ENCODE results near the gene OTUB1. TPM values are rescaled to one million over a fixed set of nuclear protein-coding genes. Genes with fewer than 3 reads are reported as not detected.

The OTUB1 gene
- total and polyA plus RNA-seq, 2 of the 13 experiments (the other 11 are each of a cell fraction or from before 2014, with no cell fraction given): 58.8 to 130 TPM

- TF ChIP-seq ZNF713 (CRISPR knock-in tag; IDR thresholded peaks at IDR 0.05) (no peak), CENPBD1 (CRISPR knock-in tag; IDR thresholded peaks at IDR 0.05; ENCODE audit: borderline replicate concordance, low read depth) (no peak), IRX3 (CRISPR knock-in tag; IDR thresholded peaks at IDR 0.05; ENCODE audit: borderline replicate concordance, low read depth) (no peak), SOX13 (IDR thresholded peaks at IDR 0.05) (no peak), SOX13 (CRISPR knock-in tag; conservative IDR thresholded peaks at IDR 0.05 in 1 of 2, IDR thresholded peaks at IDR 0.05 in 1 of 2) (no peak; a peak in 1 of 4 replicates), ZMAT3 (CRISPR knock-in tag; conservative IDR thresholded peaks at IDR 0.05) (peak; percentile 21; the same call in 1 of the 2 replicates), ZBTB21 (CRISPR knock-in tag; IDR thresholded peaks at IDR 0.05) (no peak), HBP1 (CRISPR knock-in tag; IDR thresholded peaks at IDR 0.05; ENCODE audit: low read depth) (0 out of 2 replicates have a peak, but pooled peaks have one; percentile 44), NCOA1 (CRISPR knock-in tag; IDR thresholded peaks at IDR 0.05) (no peak), E2F2 (CRISPR knock-in tag; IDR thresholded peaks at IDR 0.05; ENCODE audit: borderline replicate concordance) (no peak), ZNF615 (CRISPR knock-in tag; IDR thresholded peaks at IDR 0.05; ENCODE audit: borderline replicate concordance) (no peak), HMG20A (CRISPR knock-in tag; IDR thresholded peaks at IDR 0.05; ENCODE audit: borderline replicate concordance) (no peak), ZNF274 (CRISPR knock-in tag; IDR thresholded peaks at IDR 0.05) (no peak), ZNF441 (CRISPR knock-in tag; IDR thresholded peaks at IDR 0.05; ENCODE audit: borderline replicate concordance) (no peak), JUNB (CRISPR knock-in tag; IDR thresholded peaks at IDR 0.05; ENCODE audit: borderline replicate concordance) (no peak), SUZ12 (IDR thresholded peaks at IDR 0.05; ENCODE audit: low read depth, low read length) (no peak), RNF219 (CRISPR knock-in tag; IDR thresholded peaks at IDR 0.05) (no peak), ZNF30 (CRISPR knock-in tag; IDR thresholded peaks at IDR 0.05) (no peak)
- TF ChIP-seq, protein P1, sequence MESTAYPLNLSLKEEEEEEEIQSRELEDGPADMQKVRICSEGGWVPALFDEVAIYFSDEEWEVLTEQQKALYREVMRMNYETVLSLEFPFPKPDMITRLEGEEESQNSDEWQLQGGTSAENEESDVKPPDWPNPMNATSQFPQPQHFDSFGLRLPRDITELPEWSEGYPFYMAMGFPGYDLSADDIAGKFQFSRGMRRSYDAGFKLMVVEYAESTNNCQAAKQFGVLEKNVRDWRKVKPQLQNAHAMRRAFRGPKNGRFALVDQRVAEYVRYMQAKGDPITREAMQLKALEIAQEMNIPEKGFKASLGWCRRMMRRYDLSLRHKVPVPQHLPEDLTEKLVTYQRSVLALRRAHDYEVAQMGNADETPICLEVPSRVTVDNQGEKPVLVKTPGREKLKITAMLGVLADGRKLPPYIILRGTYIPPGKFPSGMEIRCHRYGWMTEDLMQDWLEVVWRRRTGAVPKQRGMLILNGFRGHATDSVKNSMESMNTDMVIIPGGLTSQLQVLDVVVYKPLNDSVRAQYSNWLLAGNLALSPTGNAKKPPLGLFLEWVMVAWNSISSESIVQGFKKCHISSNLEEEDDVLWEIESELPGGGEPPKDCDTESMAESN (CRISPR knock-in tag; conservative IDR thresholded peaks at IDR 0.05): peak; percentile 76; the same call in 1 of the 2 replicates
- TF ChIP-seq, protein P2, sequence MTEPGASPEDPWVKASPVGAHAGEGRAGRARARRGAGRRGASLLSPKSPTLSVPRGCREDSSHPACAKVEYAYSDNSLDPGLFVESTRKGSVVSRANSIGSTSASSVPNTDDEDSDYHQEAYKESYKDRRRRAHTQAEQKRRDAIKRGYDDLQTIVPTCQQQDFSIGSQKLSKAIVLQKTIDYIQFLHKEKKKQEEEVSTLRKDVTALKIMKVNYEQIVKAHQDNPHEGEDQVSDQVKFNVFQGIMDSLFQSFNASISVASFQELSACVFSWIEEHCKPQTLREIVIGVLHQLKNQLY (CRISPR knock-in tag; IDR thresholded peaks at IDR 0.05): no peak
Observed at GRCh38 chr11:63938479-63939396, 47.5 kb upstream of the OTUB1 start, which contains the start of gene NAA40 (continued).
